HEK293 (cell line): Measurements from ENCODE around the gene RER1.

Experiments used
- SETDB1 ChIP-seq: IDR thresholded peaks from one replicate; pipeline ENCODE4 v1.6.1; 2017; ENCODE audit warnings: mild to moderate bottlenecking, low read length, moderate library complexity, mixed read lengths; ENCODE audit not compliant: insufficient read length
- ZBTB8A ChIP-seq: fragments of 450-650 bp; formaldehyde crosslinking; IDR thresholded peaks from 2 replicates; pipeline ENCODE4 v1.5.1; 2016; ENCODE audit warnings: missing biosample characterization, missing genetic modification characterization
- ZNF510 ChIP-seq: fragments of 450-650 bp; formaldehyde crosslinking; IDR thresholded peaks from 2 replicates; pipeline ENCODE4 v1.5.1; 2018; ENCODE audit warnings: mild to moderate bottlenecking, missing genetic modification characterization, missing biosample characterization; ENCODE audit not compliant: insufficient replicate concordance
- ZNF658 ChIP-seq: fragments of 450-650 bp; formaldehyde crosslinking; IDR thresholded peaks from 2 replicates; pipeline ENCODE4; 2016; ENCODE audit warnings: missing biosample characterization, missing genetic modification characterization

- TF ChIP-seq SETDB1, result no peak
- TF ChIP-seq ZBTB8A (tag by site-specific recombination), result no peak
- TF ChIP-seq ZNF510 (tag by site-specific recombination), result no peak
- no peak for TF ChIP-seq ZNF658 (tag by site-specific recombination)
Observed at GRCh38 chr1:2437617-2438016, 46.0 kb downstream of the RER1 start.
